ENCODE data around the gene SIGLEC9. TPM values are rescaled to one million over a fixed set of nuclear protein-coding genes. Genes with fewer than 3 reads are reported as not detected.

The SIGLEC9 gene
- total and polyA plus RNA-seq, 2 of the 8 experiments (the other 6 are each of a cell fraction or from before 2014, with no cell fraction given) = not detected

GRCh38 chr19:51110666-51110971 lies 14.1 kb upstream of the SIGLEC9 start:
- Histone ChIP-seq H3K23me2 (ENCODE audit: low read depth, low read length) (peaks cover 11% of the 10 kb centered on the region), H2AK5ac (ENCODE audit: low read depth, low read length) (no peak overlapping the region), H3K23ac (ENCODE audit: insufficient read length) (no peak overlapping the region), H3K4me1 (replicated peaks in 1 of 4; ENCODE audit: control insufficient read depth in 3 of 4, insufficient read depth in 4 of 4, low read length in 3 of 4) (peaks cover 0 to 6% (median 0%) of the 10 kb centered on the region in 4 experiments; a peak in 3 of 7 replicates), H3K18ac (ENCODE audit: extremely low read depth, low read length) (no peak overlapping the region), H3K27me3 (replicated peaks in 1 of 4; ENCODE audit: control insufficient read depth in 3 of 4, extremely low read depth in 1 of 4, insufficient read depth in 3 of 4, low read length in 3 of 4) (peaks cover 0 to 13% (median 0%) of the 10 kb centered on the region in 4 experiments; a peak in 3 of 7 replicates), H3K56ac (replicated peaks; ENCODE audit: insufficient read length, low read depth, low read length) (no peak overlapping the region), H2BK5ac (ENCODE audit: low read depth, low read length) (no peak overlapping the region), H3K9ac (replicated peaks in 1 of 4; ENCODE audit: extremely low read depth in 1 of 4, low read depth in 3 of 4, low read length in 3 of 4) (no peak overlapping the region), H4K91ac (replicated peaks; ENCODE audit: insufficient read length, low read length) (no peak overlapping the region), H3K14ac (ENCODE audit: insufficient read length) (no peak overlapping the region), H2BK20ac (ENCODE audit: low read length) (no peak overlapping the region), H3K36me3 (ENCODE audit: control insufficient read depth in 2 of 4, insufficient read depth in 4 of 4, low read length in 3 of 4) (no peaks in the 10 kb centered on the region), H2BK120ac (replicated peaks; ENCODE audit: low read depth, low read length) (no peak overlapping the region), H3K79me1 (ENCODE audit: low read depth, low read length) (peaks cover 4% of the 10 kb centered on the region), H3K9me3 (ENCODE audit: insufficient read depth in 2 of 2, low read depth in 1 of 2, low read length in 1 of 2) (no peaks in the 10 kb centered on the region), H2BK15ac (ENCODE audit: low read length) (no peak overlapping the region), H3K4me3 (ENCODE audit: extremely low read depth in 1 of 4, insufficient read depth in 2 of 4, low read depth in 3 of 4, low read length in 4 of 4) (no peak overlapping the region), H4K5ac (ENCODE audit: insufficient read length, low read depth, low read length) (no peak overlapping the region), H3K4me2 (ENCODE audit: insufficient read depth in 1 of 2, low read depth in 2 of 2, low read length in 2 of 2) (no peak overlapping the region), H2AFZ (ENCODE audit: low read length) (no peak overlapping the region), H4K8ac (ENCODE audit: extremely low read depth, insufficient read depth, low read length) (no peak overlapping the region), H4K20me1 (replicated peaks in 1 of 2; ENCODE audit: control insufficient read depth in 1 of 2, insufficient read depth in 2 of 2, low read length in 2 of 2) (peaks cover 2 to 6% of the 10 kb centered on the region in 2 experiments), H3K79me2 (ENCODE audit: control insufficient read depth in 1 of 2, insufficient read depth in 2 of 2, low read length in 2 of 2) (no peaks in the 10 kb centered on the region), H3K4ac (replicated peaks; ENCODE audit: insufficient read length, low read depth, low read length) (no peak overlapping the region), H3K27ac (ENCODE audit: low read depth, low read length) (no peak overlapping the region), H2BK12ac (ENCODE audit: low read depth, low read length) (no peak overlapping the region)
- WGBS, 2 experiments (ENCODE audit: extremely low coverage in 1 of 2, insufficient coverage in 1 of 2, insufficient read length in 1 of 2, insufficient replicate concordance in 2 of 2, low coverage in 1 of 2, low lambda C conversion rate in 2 of 2, missing lambda C conversion rate in 1 of 2) = 56% methylated on average over 1 of the region's 1 CpG; no CpG with 5 or more reads in 1 of the 2 experiments
- FAIRE-seq (no peak), DNase-seq (ENCODE audit: low read depth in 1 of 2, low spot score in 2 of 2) (no peak)
- ChIA-PET CTCF (ENCODE audit: partially characterized antibody) (interaction anchor here (0.9 to 1.2 kb wide), 3 partner anchors 10 to 157 kb away, joined by 3 read pairs; no protein-coding TSS in a partner anchor), POLR2A (ENCODE audit: partially characterized antibody) (no interaction called here)
- TF ChIP-seq SAP30 (IDR thresholded peaks at IDR 0.05; ENCODE audit: insufficient read depth, insufficient replicate concordance, low read length) = no peak
- no peak for TF ChIP-seq POLR2A (IDR thresholded peaks at IDR 0.05; ENCODE audit: control extremely low read depth in 1 of 2, low read depth in 2 of 2, low read length in 2 of 2)
- no peak for TF ChIP-seq CBX8 (IDR thresholded peaks at IDR 0.05; ENCODE audit: borderline replicate concordance, low read depth, low read length)
- TF ChIP-seq, protein P1, sequence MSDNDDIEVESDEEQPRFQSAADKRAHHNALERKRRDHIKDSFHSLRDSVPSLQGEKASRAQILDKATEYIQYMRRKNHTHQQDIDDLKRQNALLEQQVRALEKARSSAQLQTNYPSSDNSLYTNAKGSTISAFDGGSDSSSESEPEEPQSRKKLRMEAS (IDR thresholded peaks at IDR 0.05) = no peak
- TF ChIP-seq KDM1A (IDR thresholded peaks at IDR 0.05; ENCODE audit: borderline replicate concordance, low read length) = no peak
- no peak for TF ChIP-seq KDM5A (IDR thresholded peaks at IDR 0.05; ENCODE audit: low read length)
- TF ChIP-seq GABPA (IDR thresholded peaks at IDR 0.05; ENCODE audit: borderline replicate concordance, insufficient read depth, low read length) = no peak
- TF ChIP-seq CTBP2 (IDR thresholded peaks at IDR 0.05; ENCODE audit: borderline replicate concordance, insufficient read depth, insufficient read length, low read length) = no peak
- no peak for TF ChIP-seq EP300 (IDR thresholded peaks at IDR 0.05; ENCODE audit: borderline replicate concordance in 1 of 2, low read depth in 2 of 2, low read length in 2 of 2)
- no peak for TF ChIP-seq SIN3A (conservative IDR thresholded peaks at IDR 0.05 in 1 of 2, IDR thresholded peaks at IDR 0.05 in 1 of 2; ENCODE audit: low read depth in 1 of 2, low read length in 2 of 2)
- no peak for TF ChIP-seq TBP (IDR thresholded peaks at IDR 0.05; ENCODE audit: low read depth, low read length)
- no peak for TF ChIP-seq JUND (IDR thresholded peaks at IDR 0.05; ENCODE audit: low read length)
- TF ChIP-seq CHD2 (IDR thresholded peaks at IDR 0.05; ENCODE audit: low read length) = no peak
- TF ChIP-seq HDAC2 (IDR thresholded peaks at IDR 0.05; ENCODE audit: borderline replicate concordance in 1 of 2, low read depth in 2 of 2, low read length in 2 of 2) = no peak

Measured in H1 (cell line).